Stomach (tissue), 4 donors: ENCODE data around the gene STPG4.

Experiments used
- CTCF ChIP-seq, 7 experiments: fragments of 450-650 bp in 4 of 7; fragments of 200-600 bp in 3 of 7; sonication (generic) in 3 of 7; IDR thresholded peaks; one replicate each; pipeline ENCODE4 v1.5.1; 2016 to 2019; ENCODE audit warnings: antibody characterized with exemption in 7 of 7, control low read depth in 2 of 7, mild to moderate bottlenecking in 1 of 7
- POLR2A ChIP-seq, 4 donors: fragments of 450-650 bp; IDR thresholded peaks; one replicate each; pipeline ENCODE4 v1.6.1; 2016; ENCODE audit warnings: antibody characterized with exemption in 4 of 4, control low read depth in 2 of 4, mild to moderate bottlenecking in 1 of 4, moderate library complexity in 1 of 4
- POLR2AphosphoS5 ChIP-seq, 3 donors: sonication (generic); formaldehyde crosslinking; IDR thresholded peaks; one replicate each; pipeline ENCODE4 v1.6.1; 2016; ENCODE audit warnings: antibody characterized with exemption in 3 of 3

- TF ChIP-seq CTCF (IDR thresholded peaks at IDR 0.05) = no peak
- TF ChIP-seq POLR2A (IDR thresholded peaks at IDR 0.05) = no peak
- no peak for TF ChIP-seq POLR2AphosphoS5 (IDR thresholded peaks at IDR 0.05)
Measured at GRCh38 chr2:47181176-47181575, 26.1 kb upstream of the STPG4 start.
